Measurements from ENCODE around the gene SORCS2. TPM values are rescaled to one million over a fixed set of nuclear protein-coding genes. Genes with fewer than 3 reads are reported as not detected.

SORCS2 gene
- total and polyA plus RNA-seq, 2 donors (not counting 1 experiment from before 2014, with no cell fraction given), result not detected

- intact Hi-C loops (cut with micrococcal nuclease), result no loop called here
These were observed 529.7 kb downstream of the SORCS2 start for GRCh38 chr4:7721984-7722551.

More at GRCh38 chr4:7721984-7722551, 529.7 kb downstream of the SORCS2 start:
- ChIA-PET CTCF (no interaction called here), POLR2A (no interaction called here)
- Histone ChIP-seq H3K9me3 (ENCODE audit: control extremely low read depth in 1 of 3, control insufficient read depth in 2 of 3, insufficient read depth in 1 of 3, low read length in 2 of 3) (peaks cover 0 to 16% (median 0%) of the 10 kb centered on the region in 3 donors), H3K4me1 (ENCODE audit: control insufficient read depth in 2 of 2, insufficient read depth in 2 of 2, low read length in 2 of 2) (no peaks in the 10 kb centered on the region), H3K9ac (ENCODE audit: low read length) (no peak overlapping the region), H3K27ac (ENCODE audit: low read length in 2 of 2) (no peak overlapping the region), H2AFZ (ENCODE audit: insufficient read depth, low read depth, low read length, poor library complexity, severe bottlenecking) (no peak overlapping the region), H4K20me1 (ENCODE audit: control insufficient read depth, insufficient read depth, low read length, poor library complexity, severe bottlenecking) (no peaks in the 10 kb centered on the region), H3K4me3 (ENCODE audit: control extremely low read depth in 1 of 5, extremely low read depth in 1 of 5, insufficient read depth in 1 of 5, low read depth in 2 of 5, low read length in 4 of 5) (no peak overlapping the region), H3K79me2 (ENCODE audit: control insufficient read depth, insufficient read depth, low read length) (no peaks in the 10 kb centered on the region), H3K36me3 (replicated peaks in 1 of 2; ENCODE audit: control extremely low read depth in 1 of 2, control insufficient read depth in 1 of 2, extremely low read depth in 1 of 2, insufficient read depth in 2 of 2, low read length in 1 of 2) (no peaks in the 10 kb centered on the region), H3K27me3 (replicated peaks in 1 of 4; ENCODE audit: control extremely low read depth in 1 of 4, control insufficient read depth in 3 of 4, insufficient read depth in 4 of 4, low read length in 3 of 4) (peaks cover 0 to 7% (median 0%) of the 10 kb centered on the region in 4 experiments), H3K4me2 (replicated peaks; ENCODE audit: low read depth, low read length, poor library complexity, severe bottlenecking) (no peak overlapping the region)
- WGBS (ENCODE audit: insufficient coverage), result 64% methylated on average over 12 of the region's 13 CpGs
- no peak for TF ChIP-seq CTCF (IDR thresholded peaks at IDR 0.05)
- H3K9me3 Mint-ChIP-seq (ENCODE audit: insufficient read depth), result no peaks in the 10 kb centered on the region
- H3K27ac Mint-ChIP-seq, result no peak overlapping the region
- H3K27me3 Mint-ChIP-seq, result peaks cover 16% of the 10 kb centered on the region
- no peaks in the 10 kb centered on the region for H3K4me1 Mint-ChIP-seq
- DNase-seq, result no peak
- H3K4me3 Mint-ChIP-seq, result no peak overlapping the region
- ATAC-seq (ENCODE audit: low read depth), result no peak
